WTC11 (cell line): ENCODE results near the gene LHFPL2. TPM values are rescaled to one million over a fixed set of nuclear protein-coding genes. Genes with fewer than 3 reads are reported as not detected.
A peak's percentile ranks its signal among the peaks of the same experiment; 100 is the strongest.

Experiments used
- ATAC-seq: fragments of 200-7000 bp; cut with Tn5 transposase; 2 replicates; pipeline ENCODE4 v1.10.0; 2021; ENCODE audit warnings: mild to moderate bottlenecking, moderate library complexity
- CTCF ChIA-PET: fragments of 300-600 bp; sonication (Branson Sonifier 250); formaldehyde crosslinking; loops from one replicate; lab custom pipeline; 2021; ENCODE audit warnings: antibody characterized with exemption; lab: Charles Lee
- POLR2A ChIA-PET: fragments of 350-600 bp; sonication (Branson Sonifier 250); formaldehyde crosslinking; loops from one replicate; lab custom pipeline; 2021; ENCODE audit warnings: antibody characterized with exemption; lab: Charles Lee
- DNase-seq: peaks from one replicate; pipeline ENCODE4 v3.0.0; 2021; ENCODE audit warnings: low spot score
- H3K27ac Mint-ChIP-seq: 2 replicates; pipeline ENCODE4 v1.8.0; 2021; ENCODE audit warnings: mixed read lengths
- H3K27me3 Mint-ChIP-seq: 2 replicates; pipeline ENCODE4 v1.8.0; 2021; ENCODE audit warnings: low read depth, mild to moderate bottlenecking, moderate library complexity, mixed read lengths
- H3K36me3 Mint-ChIP-seq: 2 replicates; pipeline ENCODE4 v1.8.0; 2021; ENCODE audit warnings: mixed read lengths
- H3K4me1 Mint-ChIP-seq: 2 replicates; pipeline ENCODE4 v1.8.0; 2022; ENCODE audit warnings: mixed read lengths
- H3K4me3 Mint-ChIP-seq: 2 replicates; pipeline ENCODE4 v1.8.0; 2021; ENCODE audit warnings: mild to moderate bottlenecking, moderate library complexity, mixed read lengths
- H3K9me3 Mint-ChIP-seq: 2 replicates; pipeline ENCODE4 v1.8.0; 2021; ENCODE audit warnings: mixed read lengths
- CREM ChIP-seq: sonication (generic); formaldehyde crosslinking; IDR thresholded peaks from 2 replicates; pipeline ENCODE4 v1.8.1; 2022; ENCODE audit warnings: mild to moderate bottlenecking, missing genetic modification reagents, moderate library complexity
- E2F4 ChIP-seq: sonication (generic); formaldehyde crosslinking; IDR thresholded peaks from 2 replicates; pipeline ENCODE4 v1.8.1; 2022; ENCODE audit warnings: low read depth, mild to moderate bottlenecking, moderate library complexity, missing genetic modification reagents, borderline replicate concordance
- GTF2I ChIP-seq: fragments of 250-450 bp; sonication (Bioruptor Pico); conservative IDR thresholded peaks from 2 replicates; pipeline ENCODE4 v1.4.0; 2021; ENCODE audit warnings: mild to moderate bottlenecking
- PRDM15 ChIP-seq: sonication (generic); formaldehyde crosslinking; IDR thresholded peaks from 2 replicates; pipeline ENCODE4 v1.8.0; 2022; ENCODE audit warnings: missing genetic modification reagents
- PREB ChIP-seq: sonication (generic); formaldehyde crosslinking; IDR thresholded peaks from 2 replicates; pipeline ENCODE4 v1.8.1; 2022; ENCODE audit warnings: mild to moderate bottlenecking, missing genetic modification reagents, moderate library complexity, borderline replicate concordance
- SMAD4 ChIP-seq: sonication (generic); formaldehyde crosslinking; IDR thresholded peaks from 2 replicates; pipeline ENCODE4 v1.8.0; 2022; ENCODE audit warnings: mild to moderate bottlenecking, missing genetic modification reagents
- SP1 ChIP-seq: sonication (generic); formaldehyde crosslinking; conservative IDR thresholded peaks from 2 replicates; pipeline ENCODE4 v1.8.1; 2022; ENCODE audit warnings: missing genetic modification reagents
- TEAD4 ChIP-seq: sonication (generic); formaldehyde crosslinking; IDR thresholded peaks from 2 replicates; pipeline ENCODE4 v1.8.0; 2022; ENCODE audit warnings: mild to moderate bottlenecking, missing genetic modification reagents
- USF1 ChIP-seq: sonication (generic); formaldehyde crosslinking; IDR thresholded peaks from 2 replicates; pipeline ENCODE4 v1.8.0; 2022; ENCODE audit warnings: mild to moderate bottlenecking, missing genetic modification reagents
- USF2 ChIP-seq: sonication (generic); formaldehyde crosslinking; IDR thresholded peaks from 2 replicates; pipeline ENCODE4 v1.8.1; 2023; ENCODE audit warnings: mild to moderate bottlenecking, missing genetic modification reagents, moderate library complexity
- ZNF138 ChIP-seq: sonication (generic); formaldehyde crosslinking; conservative IDR thresholded peaks from 2 replicates; pipeline ENCODE4 v1.8.1; 2022; ENCODE audit warnings: mild to moderate bottlenecking, moderate library complexity, missing genetic modification reagents
- ZNF263 ChIP-seq: sonication (generic); formaldehyde crosslinking; IDR thresholded peaks from 2 replicates; pipeline ENCODE4 v1.8.1; 2022; ENCODE audit warnings: low read depth, mild to moderate bottlenecking, moderate library complexity, missing genetic modification reagents
- ZNF532 ChIP-seq: fragments of 250-450 bp; sonication (Bioruptor Pico); IDR thresholded peaks from 2 replicates; pipeline ENCODE4 v1.9.0; 2021; ENCODE audit warnings: mild to moderate bottlenecking, borderline replicate concordance
- total RNA-seq: library from RNA; stranded (reverse); gene quantifications from 3 replicates; pipeline ENCODE4 v1.2.3, GENCODE V29; 2021

LHFPL2 gene
- total RNA-seq, 1 experiment from 2014 or later: 40.6 TPM

GRCh38 chr5:78624992-78625391, 23.6 kb downstream of the LHFPL2 start (continued):
- TF ChIP-seq E2F4 (CRISPR knock-in tag): no peak
- TF ChIP-seq CREM (CRISPR knock-in tag): no peak
- no peak for TF ChIP-seq USF1 (CRISPR knock-in tag)
- no peak for TF ChIP-seq ZNF263 (CRISPR knock-in tag)

GRCh38 chr5:78624011-78624541, 24.5 kb downstream of the LHFPL2 start:
- no peak for TF ChIP-seq SMAD4 (CRISPR knock-in tag)
- no peak for TF ChIP-seq PREB (CRISPR knock-in tag)
- TF ChIP-seq GTF2I (CRISPR knock-in tag): no peak
- TF ChIP-seq ZNF532 (CRISPR knock-in tag): no peak
- TF ChIP-seq SP1: no peak
- no peak for TF ChIP-seq ZNF138 (CRISPR knock-in tag)
- ATAC-seq (no peak), DNase-seq (no peak)
- peaks cover 16% of the 10 kb centered on the region for H3K4me1 Mint-ChIP-seq
- H3K9me3 Mint-ChIP-seq: peaks cover 18% of the 10 kb centered on the region
- ChIA-PET POLR2A (no interaction called here), CTCF (no interaction called here)
- no peak overlapping the region for H3K4me3 Mint-ChIP-seq
- no peaks in the 10 kb centered on the region for H3K27me3 Mint-ChIP-seq
- H3K36me3 Mint-ChIP-seq: peaks cover 55% of the 10 kb centered on the region
- H3K27ac Mint-ChIP-seq: 0 out of 2 replicates have a peak overlapping the region, but pooled peaks have one; percentile 47

- DNase-seq (no peak), ATAC-seq (no peak)
- Mint-ChIP-seq H3K27ac (peak overlapping the region; percentile 7; the same call in 1 of the 2 replicates), H3K9me3 (peaks cover 18% of the 10 kb centered on the region), H3K27me3 (no peaks in the 10 kb centered on the region), H3K4me3 (no peak overlapping the region), H3K4me1 (peaks cover 4% of the 10 kb centered on the region), H3K36me3 (peaks cover 59% of the 10 kb centered on the region)
- CTCF ChIA-PET: no interaction called here
- POLR2A ChIA-PET: no interaction called here
- no peak for TF ChIP-seq USF1 (CRISPR knock-in tag)
- no peak for TF ChIP-seq PREB (CRISPR knock-in tag)
- no peak for TF ChIP-seq TEAD4 (CRISPR knock-in tag)
- TF ChIP-seq USF2 (CRISPR knock-in tag): no peak
- no peak for TF ChIP-seq PRDM15 (CRISPR knock-in tag)
Measured at GRCh38 chr5:78622302-78622971, 26.1 kb downstream of the LHFPL2 start.
